Posterior vena cava (tissue), 2 donors: Measurements from ENCODE around the gene TCF4. TPM values are rescaled to one million over a fixed set of nuclear protein-coding genes. Genes with fewer than 3 reads are reported as not detected.
"Not testable (repeated sequence)": the region's sequence is repeated elsewhere in the genome, so short reads cannot be mapped to it uniquely, and the experiment has no call there.

Experiments used
- DNase-seq: peaks from one replicate; pipeline ENCODE4 v3.0.0-alpha.2; 2020; ENCODE audit warnings: low spot score
- intact Hi-C, 2 donors: fragments of 100-400 bp; cut with DNase I; formaldehyde crosslinking; loops; one replicate each; pipeline versions ENCODE4 v1.14.1 to v1.14.2; 2022 to 2023
- total RNA-seq, 2 donors: library from RNA; stranded (reverse); fragmentation: NEBNext Ultra II Directional; extraction: Animal tissue kit (Norgen Biotek cat#: 25700); gene quantifications; one replicate each; pipeline ENCODE4 v1.2.1, GENCODE V29; 2021
- donor health status: DM: yes; HTN: yes; CAD: no.
- donor health status: DM: yes; HTN: yes; CAD: no.

Gene TCF4
- total RNA-seq, 2 donors from 2014 or later: 85.5 to 98.7 TPM

- DNase-seq: no peak
- intact Hi-C loops: no loop called here
Observed at GRCh38 chr18:55489034-55489986, 98.7 kb downstream of the TCF4 start.

GRCh38 chr18:55488473-55488872 is 99.5 kb downstream of the TCF4 start:
- intact Hi-C loops: no loop called here
- DNase-seq: no peak

- no peak for DNase-seq
- intact Hi-C loops: no loop called here
Observed at GRCh38 chr18:55487997-55488396, 100.0 kb downstream of the TCF4 start.

- no peak for DNase-seq
Observed at GRCh38 chr18:55486936-55487335, 101.1 kb downstream of the TCF4 start.

DNA sequence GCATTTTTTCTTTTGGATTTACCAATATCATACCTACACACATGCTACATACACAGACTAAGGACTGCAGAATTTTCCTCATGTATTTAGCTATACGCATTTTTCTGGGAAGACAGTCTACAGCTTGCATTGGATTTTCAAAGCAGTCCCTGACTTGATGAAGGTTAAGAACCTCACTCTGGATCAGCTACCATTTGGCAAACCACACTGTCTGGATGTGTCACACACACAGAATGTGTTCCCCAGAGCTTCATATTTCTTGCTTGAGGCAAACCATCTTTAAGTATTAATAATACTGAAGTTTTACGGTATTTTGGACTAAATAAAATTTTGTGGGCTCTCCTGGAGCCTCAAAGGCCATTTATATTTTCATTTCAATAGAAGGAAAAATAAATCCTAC is 102.3 kb downstream of the TCF4 start:
- intact Hi-C loops: no loop called here
- no peak for DNase-seq

More at GRCh38 chr18:55486936-55487335, 101.1 kb downstream of the TCF4 start:
- intact Hi-C loops: no loop called here

- DNase-seq: no peak
- intact Hi-C loops: no loop called here
Observed at GRCh38 chr18:55484773-55485172, 103.2 kb downstream of the TCF4 start.

DNA sequence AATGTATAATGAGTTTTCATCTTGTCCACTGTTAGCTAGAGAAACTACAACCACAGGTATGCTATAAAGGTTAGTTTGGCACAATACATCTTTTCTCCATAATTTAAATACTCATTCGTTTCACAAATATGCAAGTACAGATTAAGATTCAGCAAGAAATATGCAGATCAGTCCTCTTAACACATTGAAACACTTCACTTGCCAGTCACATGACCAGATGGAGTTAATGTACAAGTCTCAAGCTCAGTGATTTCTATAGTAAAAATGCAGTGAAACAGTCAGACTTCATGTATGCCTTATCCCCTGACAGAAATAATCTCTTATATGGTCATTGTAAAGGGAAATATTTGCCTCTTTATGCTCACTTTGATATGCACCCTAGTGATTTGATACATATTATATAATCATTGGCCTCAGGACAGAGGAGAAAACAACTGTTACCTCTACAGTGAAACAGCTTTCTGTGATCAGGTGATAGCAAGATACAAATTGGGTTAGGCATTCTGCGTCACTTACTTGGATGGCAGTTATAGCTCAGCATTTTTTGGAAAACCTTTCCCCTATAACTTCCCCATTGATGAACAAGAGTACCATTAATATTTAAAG is 104.6 kb downstream of the TCF4 start:
- no peak for DNase-seq
- intact Hi-C loops: no loop called here

DNA sequence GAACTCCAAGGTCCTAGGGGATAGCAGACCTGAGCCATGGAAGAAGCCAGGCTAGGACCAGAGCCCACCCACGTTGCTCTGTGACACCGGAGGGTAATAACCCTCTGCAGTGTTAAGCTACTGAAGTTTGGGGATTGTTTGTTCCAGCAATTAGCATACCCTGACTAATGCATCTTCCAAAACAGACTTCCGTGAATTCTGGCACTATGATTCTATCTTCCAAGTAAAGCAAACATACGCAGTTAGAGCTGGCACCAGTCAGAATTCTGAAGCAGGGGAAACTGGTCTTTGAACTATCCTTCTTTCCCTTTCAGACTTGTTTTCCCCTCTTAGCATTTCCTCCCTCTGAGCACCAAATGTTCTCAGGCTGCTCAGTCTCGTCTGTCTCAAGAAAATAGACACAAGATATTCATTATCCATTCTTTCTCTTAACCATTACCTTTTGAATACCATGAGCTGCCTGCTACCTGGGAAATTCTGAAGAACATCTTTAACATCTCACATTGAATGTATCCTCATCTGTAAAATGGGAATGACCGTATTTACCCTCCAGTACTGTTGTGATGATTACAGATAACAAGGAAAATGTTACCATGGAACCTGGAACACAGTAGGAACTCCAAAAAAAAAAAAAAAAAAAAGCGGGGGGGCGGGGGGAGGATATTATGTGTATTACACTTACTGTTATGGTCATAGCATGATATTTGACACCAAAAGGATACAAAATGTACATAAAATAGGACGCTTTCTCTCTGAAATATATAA is 108.2 kb downstream of the TCF4 start:
- intact Hi-C loops: no loop called here
- no peak for DNase-seq

DNA sequence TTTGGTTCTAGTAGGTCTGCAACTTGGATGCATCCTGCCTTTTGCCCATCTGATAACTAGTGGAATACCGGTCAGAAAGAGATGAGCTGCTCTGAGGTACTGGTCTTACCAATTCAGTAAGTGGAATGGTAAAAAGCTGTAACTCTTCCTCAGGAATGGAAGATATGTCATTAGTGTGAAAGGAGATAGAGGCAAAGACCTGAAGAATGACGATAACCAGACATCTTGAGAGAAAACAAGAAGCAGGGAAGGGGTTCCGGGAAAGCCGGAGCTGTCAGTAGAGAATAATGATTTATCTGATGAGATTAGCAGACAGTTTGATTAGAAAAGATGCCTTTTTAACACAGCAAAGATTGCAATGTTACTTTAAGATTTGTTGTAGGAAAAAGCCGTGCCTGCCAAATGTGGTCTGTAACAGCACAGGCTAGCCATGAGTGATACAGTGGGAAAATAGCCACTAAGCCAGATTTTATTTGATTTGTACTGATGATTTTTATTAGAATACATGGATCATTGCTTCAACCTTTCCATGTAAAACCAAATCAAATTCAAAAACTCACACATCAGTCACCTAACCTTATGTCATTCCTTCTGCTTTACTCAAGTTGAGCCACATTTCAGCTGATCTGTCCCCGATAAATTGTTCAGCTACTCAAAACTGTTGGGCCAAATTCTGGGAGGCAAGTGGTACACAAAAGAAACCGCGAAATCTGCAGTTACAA is 110.0 kb downstream of the TCF4 start:
- DNase-seq: no peak
- intact Hi-C loops: no loop called here

DNA sequence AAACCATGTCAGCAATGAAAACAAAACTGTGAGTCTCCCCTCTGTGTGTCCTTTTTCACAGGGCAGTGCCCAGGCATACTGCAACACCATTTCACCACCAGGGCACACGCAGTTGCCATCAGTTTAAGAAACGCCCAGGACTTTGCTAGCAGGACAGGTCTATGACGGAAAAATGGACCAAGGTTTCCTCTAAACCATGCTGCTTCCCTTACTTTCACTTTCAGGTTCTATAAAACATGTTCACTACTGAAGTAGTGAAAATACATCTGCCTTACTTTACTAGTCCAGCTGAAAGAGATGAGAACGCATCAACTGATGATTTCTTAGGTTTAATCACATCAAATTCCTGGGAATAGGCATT is 110.5 kb downstream of the TCF4 start:
- no peak for DNase-seq
- intact Hi-C loops: no loop called here

DNA sequence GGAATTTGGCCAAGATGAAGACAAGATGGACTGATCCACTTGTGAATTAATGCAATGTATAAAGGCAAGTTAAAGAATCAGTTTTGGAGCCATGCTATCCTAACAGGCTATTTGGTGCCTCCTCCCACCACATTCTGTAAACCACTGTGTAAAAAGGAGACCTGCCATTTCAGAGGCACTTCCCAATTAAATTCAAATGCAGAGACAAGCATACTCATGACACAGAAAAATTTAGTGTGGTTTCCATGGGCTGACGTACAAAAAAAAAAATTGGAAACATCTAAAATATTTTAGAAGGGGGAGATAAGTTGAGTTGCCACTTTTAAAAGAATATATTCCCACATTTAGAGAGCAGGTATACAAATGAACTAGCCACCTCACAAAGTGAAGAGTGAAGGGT is 112.1 kb downstream of the TCF4 start:
- DNase-seq: no peak

DNA sequence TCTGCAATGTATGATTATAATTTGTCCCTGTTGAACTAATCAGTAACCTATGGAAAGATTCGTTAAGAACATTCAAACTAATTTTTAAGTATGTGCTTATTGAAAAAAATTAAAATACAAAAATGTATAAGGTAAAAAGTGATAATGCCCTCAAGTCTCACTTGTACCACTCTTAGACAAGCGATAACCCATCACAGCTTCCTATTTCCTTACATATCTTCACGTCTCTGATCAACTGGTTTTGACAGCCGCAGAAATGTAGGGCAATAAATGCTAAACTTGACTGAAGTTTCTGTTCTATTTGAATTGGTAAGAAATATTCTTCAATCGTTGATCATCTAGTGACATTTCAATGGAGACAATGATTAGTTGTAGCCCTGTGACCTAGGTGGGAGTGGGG is 112.5 kb downstream of the TCF4 start:
- DNase-seq: no peak
- intact Hi-C loops: no loop called here

More for the DNA sequence above, 112.1 kb downstream of the TCF4 start:
- intact Hi-C loops: no loop called here

GRCh38 chr18:55473560-55473959 is 114.4 kb downstream of the TCF4 start:
- no peak for DNase-seq
- intact Hi-C loops: no loop called here

- intact Hi-C loops: no loop called here
Observed at GRCh38 chr18:55473058-55473457, 114.9 kb downstream of the TCF4 start.

GRCh38 chr18:55470826-55471225 is 117.2 kb downstream of the TCF4 start:
- intact Hi-C loops: no loop called here
- DNase-seq: no peak

More at GRCh38 chr18:55473058-55473457, 114.9 kb downstream of the TCF4 start:
- no peak for DNase-seq

- intact Hi-C loops, DNase-seq: not testable (repeated sequence)
Observed at GRCh38 chr18:55469134-55469533, 118.9 kb downstream of the TCF4 start.

GRCh38 chr18:55466789-55467188 is 121.2 kb downstream of the TCF4 start:
- no peak for DNase-seq
- intact Hi-C loops: no loop called here

DNA sequence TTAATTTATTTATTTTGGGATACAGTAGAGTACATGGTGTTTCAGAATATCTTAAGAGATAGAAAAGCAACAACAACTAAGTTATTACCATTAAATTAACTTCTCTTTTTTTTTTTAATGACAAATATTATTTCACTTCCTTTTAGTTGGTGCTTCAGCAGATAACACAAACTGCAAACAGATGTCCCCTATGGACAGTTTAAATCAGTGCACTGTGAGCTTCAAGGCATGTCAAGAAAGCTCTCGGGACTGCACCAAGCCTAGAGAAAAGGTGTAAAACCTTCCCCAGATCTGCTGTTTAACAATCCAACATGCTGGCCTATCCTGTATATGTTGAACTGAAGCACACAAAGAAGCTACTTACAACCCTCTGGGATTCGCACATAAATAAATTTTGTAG is 122.7 kb downstream of the TCF4 start:
- intact Hi-C loops: no loop called here
- no peak for DNase-seq

- intact Hi-C loops: no loop called here
- DNase-seq: no peak
Observed at GRCh38 chr18:55464581-55464980, 123.4 kb downstream of the TCF4 start.
